IMR-90 (cell line): Measurements from ENCODE around the gene CASK. TPM values are rescaled to one million over a fixed set of nuclear protein-coding genes. Genes with fewer than 3 reads are reported as not detected.

Experiments
- ATAC-seq: fragments of 200-7000 bp; cut with Tn5 transposase; 2 replicates; pipeline ENCODE4 v1.9.1; 2020; ENCODE audit warnings: low read depth, mild to moderate bottlenecking, moderate library complexity
- BruUV-seq: library from RNA; stranded (reverse); fragments of 400-500 nt; replicated peaks from 2 replicates; lab custom pipeline; 2021; lab: Mats Ljungman, UMichigan
- CTCF ChIA-PET: fragments of 300-600 bp; formaldehyde crosslinking; extraction: SDS; loops from one replicate; lab custom pipeline; 2021; ENCODE audit warnings: antibody characterized with exemption; lab: Yijun Ruan, JAX
- POLR2A ChIA-PET: fragments of 300-600 bp; sonication (Branson Sonifier 250); formaldehyde crosslinking; loops from one replicate; lab custom pipeline; 2022; ENCODE audit warnings: antibody characterized with exemption; ENCODE audit not compliant: unreplicated experiment; lab: Charles Lee
- DNase-seq: peaks from one replicate; pipeline ENCODE4 v3.0.0; 2013
- H2AFZ ChIP-seq: replicated peaks from 2 replicates; pipeline ENCODE3; 2013; ENCODE audit warnings: low read length, mild to moderate bottlenecking; ENCODE audit not compliant: poor library complexity
- H2AK5ac ChIP-seq: 2 replicates; pipeline ENCODE4 v1.6.1; 2013; ENCODE audit warnings: low read depth, low read length, inconsistent platforms
- H2AK9ac ChIP-seq: replicated peaks from 2 replicates; pipeline ENCODE3; 2013; ENCODE audit warnings: mild to moderate bottlenecking, low read depth, low read length, moderate library complexity; ENCODE audit not compliant: poor library complexity
- H2BK120ac ChIP-seq: 2 replicates; pipeline ENCODE4 v1.6.1; 2013; ENCODE audit warnings: low read depth, low read length, inconsistent platforms
- H2BK15ac ChIP-seq: 3 replicates; pipeline ENCODE4 v1.6.1; 2013; ENCODE audit warnings: low read depth, low read length, inconsistent platforms
- H2BK20ac ChIP-seq: 2 replicates; pipeline ENCODE4 v1.6.1; 2013; ENCODE audit warnings: low read depth, mild to moderate bottlenecking, inconsistent platforms, low read length, moderate library complexity
- H2BK5ac ChIP-seq: 2 replicates; pipeline ENCODE4 v1.6.1; 2013; ENCODE audit warnings: mild to moderate bottlenecking, low read depth, low read length, inconsistent platforms; ENCODE audit not compliant: poor library complexity, severe bottlenecking
- H3K14ac ChIP-seq: replicated peaks from 2 replicates; pipeline ENCODE4 v1.6.1; 2013; ENCODE audit warnings: low read depth, low read length, inconsistent platforms
- H3K18ac ChIP-seq: 2 replicates; pipeline ENCODE4 v1.6.1; 2013; ENCODE audit warnings: low read depth, low read length, control low read depth
- H3K23ac ChIP-seq: 2 replicates; pipeline ENCODE4 v1.6.1; 2013; ENCODE audit warnings: low read depth, low read length, inconsistent platforms
- H3K27ac ChIP-seq: 2 replicates; pipeline ENCODE4 v1.5.1; 2013; ENCODE audit warnings: mild to moderate bottlenecking, control low read depth, low read length; ENCODE audit not compliant: insufficient read depth
- H3K27me3 ChIP-seq: 2 replicates; pipeline ENCODE4 v1.6.1; 2013; ENCODE audit warnings: low read length; ENCODE audit not compliant: control insufficient read depth, insufficient read depth
- H3K36me3 ChIP-seq: 2 replicates; pipeline ENCODE4 v1.6.1; 2013; ENCODE audit warnings: low read length, mixed read lengths; ENCODE audit not compliant: control insufficient read depth, insufficient read depth
- H3K4ac ChIP-seq: 2 replicates; pipeline ENCODE4 v1.6.1; 2013; ENCODE audit warnings: low read depth, low read length, inconsistent platforms
- H3K4me1 ChIP-seq: 2 replicates; pipeline ENCODE4 v1.6.1; 2013; ENCODE audit warnings: low read length, mixed read lengths; ENCODE audit not compliant: control insufficient read depth, insufficient read depth
- H3K4me2 ChIP-seq: 2 replicates; pipeline ENCODE4 v1.6.1; 2013; ENCODE audit warnings: low read depth, mild to moderate bottlenecking, control low read depth, low read length, moderate library complexity
- H3K4me3 ChIP-seq: 2 replicates; pipeline ENCODE4 v1.5.1; 2013; ENCODE audit warnings: low read depth, mild to moderate bottlenecking, control low read depth, low read length, moderate library complexity; ENCODE audit not compliant: insufficient read depth
- H3K56ac ChIP-seq: 2 replicates; pipeline ENCODE4 v1.6.1; 2013; ENCODE audit warnings: low read length, inconsistent platforms; ENCODE audit not compliant: insufficient read depth; ENCODE audit errors: extremely low read depth
- H3K79me1 ChIP-seq, 2 experiments: 2 replicates each; pipeline ENCODE4 v1.6.1; 2013; ENCODE audit warnings: low read length in 2 of 2, inconsistent platforms in 1 of 2, low read depth in 1 of 2
- H3K9ac ChIP-seq: 2 replicates; pipeline ENCODE4 v1.6.1; 2013; ENCODE audit warnings: low read depth, low read length, control low read depth
- H3K9me1 ChIP-seq: 2 replicates; pipeline ENCODE4 v1.6.1; 2013; ENCODE audit warnings: low read length, inconsistent platforms; ENCODE audit not compliant: insufficient read depth
- H3K9me3 ChIP-seq: 2 replicates; pipeline ENCODE4 v1.6.1; 2013; ENCODE audit warnings: low read length; ENCODE audit not compliant: control insufficient read depth, insufficient read depth
- H4K20me1 ChIP-seq: 2 replicates; pipeline ENCODE4 v1.6.1; 2013; ENCODE audit warnings: low read length, inconsistent platforms; ENCODE audit not compliant: insufficient read depth
- H4K5ac ChIP-seq: 2 replicates; pipeline ENCODE4 v1.6.1; 2013; ENCODE audit warnings: mild to moderate bottlenecking, low read depth, low read length, control low read depth
- H4K8ac ChIP-seq, 2 experiments: 2 replicates each; pipeline ENCODE4 v1.6.1; 2013; ENCODE audit warnings: low read depth in 2 of 2, low read length in 2 of 2, control low read depth in 1 of 2, inconsistent platforms in 1 of 2
- H4K91ac ChIP-seq: 2 replicates; pipeline ENCODE4 v1.6.1; 2013; ENCODE audit warnings: low read depth, low read length, inconsistent platforms; ENCODE audit not compliant: insufficient read depth
- BHLHE40 ChIP-seq: fragments of 150-350 bp; IDR thresholded peaks from 2 replicates; pipeline ENCODE4 v1.6.1; 2016; ENCODE audit warnings: mild to moderate bottlenecking, low read depth, low read length
- CEBPB ChIP-seq: IDR thresholded peaks from 2 replicates; pipeline ENCODE4 v1.6.1; 2012; ENCODE audit warnings: low read depth, low read length, improper control_type of control experiment
- CHD1 ChIP-seq: IDR thresholded peaks from 2 replicates; pipeline ENCODE4 v1.6.1; 2012; ENCODE audit warnings: low read depth, low read length, improper control_type of control experiment
- ELK1 ChIP-seq: fragments of 150-350 bp; IDR thresholded peaks from 2 replicates; pipeline ENCODE4 v1.6.1; 2016; ENCODE audit warnings: low read depth, mild to moderate bottlenecking, low read length, moderate library complexity, borderline replicate concordance
- FOS ChIP-seq: fragments of 150-350 bp; IDR thresholded peaks from 2 replicates; pipeline ENCODE4 v1.6.1; 2016; ENCODE audit warnings: low read depth, low read length
- MAFK ChIP-seq: IDR thresholded peaks from 2 replicates; pipeline ENCODE4 v1.6.1; 2012; ENCODE audit warnings: low read depth, low read length, improper control_type of control experiment
- MAZ ChIP-seq: IDR thresholded peaks from 2 replicates; pipeline ENCODE4 v1.6.1; 2012; ENCODE audit warnings: low read depth, mild to moderate bottlenecking, low read length, improper control_type of control experiment, moderate library complexity, borderline replicate concordance
- MXI1 ChIP-seq: IDR thresholded peaks from 2 replicates; pipeline ENCODE4 v1.6.1; 2012; ENCODE audit warnings: low read depth, mild to moderate bottlenecking, low read length, moderate library complexity, borderline replicate concordance
- NFE2L2 ChIP-seq: fragments of 150-350 bp; IDR thresholded peaks from 2 replicates; pipeline ENCODE4 v1.6.1; 2016; ENCODE audit warnings: low read depth, mild to moderate bottlenecking, low read length
- POLR2A ChIP-seq: IDR thresholded peaks from 2 replicates; pipeline ENCODE4 v1.6.1; 2012; ENCODE audit warnings: mild to moderate bottlenecking, low read depth, low read length
- RAD21 ChIP-seq: IDR thresholded peaks from 2 replicates; pipeline ENCODE4 v1.6.1; 2012; ENCODE audit warnings: low read length, improper control_type of control experiment
- RCOR1 ChIP-seq: IDR thresholded peaks from 2 replicates; pipeline ENCODE4 v1.6.1; 2012; ENCODE audit warnings: mild to moderate bottlenecking, low read length, improper control_type of control experiment; ENCODE audit not compliant: insufficient replicate concordance
- RFX5 ChIP-seq: IDR thresholded peaks from 2 replicates; pipeline ENCODE4 v1.8.0; 2012; ENCODE audit warnings: low read depth, mild to moderate bottlenecking, low read length, moderate library complexity
- SMC3 ChIP-seq: fragments of 150-350 bp; IDR thresholded peaks from 2 replicates; pipeline ENCODE4 v1.6.1; 2016; ENCODE audit warnings: low read depth, mild to moderate bottlenecking, antibody characterized with exemption, low read length, moderate library complexity
- WGBS, 2 experiments: methylation state at CpG; one replicate each; pipeline versions ENCODE4 v1.1.5 to v1.1.7; 2013; ENCODE audit warnings: missing lambda C conversion rate in 2 of 2; ENCODE audit not compliant: insufficient read length in 1 of 2; ENCODE audit errors: extremely low coverage in 2 of 2; 5-methylcytosine and 5-hydroxymethylcytosine counted together
- dilution Hi-C: fragments of 300-500 bp; cut with HindIII; formaldehyde crosslinking; loops from one replicate; pipeline ENCODE4 v1.14.3; 2018; ENCODE audit warnings: low sequenced_read_pairs; ENCODE audit not compliant: unreplicated experiment
- in situ Hi-C: fragments of 300-500 bp; cut with MboI; formaldehyde crosslinking; loops from 3 replicates; pipeline ENCODE4 v1.14.3; 2019; ENCODE audit warnings: low sequenced_read_pairs, inconsistent platforms, mixed read lengths
- intact Hi-C: fragments of 100-400 bp; cut with micrococcal nuclease; formaldehyde crosslinking; loops from 2 replicates; pipeline ENCODE4 v1.10.0; 2022
- polyA plus RNA-seq, 3 experiments: library from polyadenylated mRNA; depleted of rRNA; stranded (reverse); fragments of >200 nt; gene quantifications; 2 replicates each; pipeline ENCODE4 v1.2.3, GENCODE V29; 2012; ENCODE audit warnings: low replicate concordance in 1 of 3
- total RNA-seq: library from RNA; depleted of rRNA; stranded (reverse); fragments of >200 nt; gene quantifications from 2 replicates; pipeline ENCODE4 v1.2.3, GENCODE V29; 2012
- TF ChIP-seq, protein P1 (sequence below): conservative IDR thresholded peaks from 2 replicates; pipeline ENCODE4 v1.5.1; 2012; ENCODE audit warnings: mild to moderate bottlenecking, low read depth, low read length, improper control_type of control experiment
- TF ChIP-seq, protein P2 (sequence below): fragments of 150-350 bp; IDR thresholded peaks from 2 replicates; pipeline ENCODE4 v1.6.1; 2017; ENCODE audit warnings: mild to moderate bottlenecking, antibody characterized with exemption, low read length, low read depth

CASK gene
- total and polyA plus RNA-seq, 2 of the 4 experiments (the other 2 are of a cell fraction) = 9.4 to 17.7 TPM

GRCh38 chrX:41785685-41786084, 137.7 kb downstream of the CASK start:
- ATAC-seq (peak; percentile 70), DNase-seq (peak; percentile 63)
- H4K5ac ChIP-seq = no peak overlapping the region
- no peak overlapping the region for H3K4me3 ChIP-seq
- peaks cover 4% of the 10 kb centered on the region; the same call in 1 of the 2 replicates for H3K9me1 ChIP-seq
- no peak overlapping the region for H2BK15ac ChIP-seq
- in situ Hi-C loops (loop anchor here (10.0 to 25.0 kb wide), 2 partner anchors 952 to 1779 kb away; no protein-coding TSS in a partner anchor), intact Hi-C loops (no loop called here), dilution Hi-C loops (no loop called here)
- no peaks in the 10 kb centered on the region for H3K79me1 ChIP-seq
- H3K56ac ChIP-seq = no peak overlapping the region
- TF ChIP-seq RFX5 = no peak
- TF ChIP-seq MAZ = no peak
- no peak for TF ChIP-seq BHLHE40
- no peak for TF ChIP-seq SMC3
- no peak for TF ChIP-seq MAFK
- no peak for TF ChIP-seq FOS
- TF ChIP-seq RAD21 = no peak
- TF ChIP-seq MXI1 = no peak
- TF ChIP-seq, protein P1, sequence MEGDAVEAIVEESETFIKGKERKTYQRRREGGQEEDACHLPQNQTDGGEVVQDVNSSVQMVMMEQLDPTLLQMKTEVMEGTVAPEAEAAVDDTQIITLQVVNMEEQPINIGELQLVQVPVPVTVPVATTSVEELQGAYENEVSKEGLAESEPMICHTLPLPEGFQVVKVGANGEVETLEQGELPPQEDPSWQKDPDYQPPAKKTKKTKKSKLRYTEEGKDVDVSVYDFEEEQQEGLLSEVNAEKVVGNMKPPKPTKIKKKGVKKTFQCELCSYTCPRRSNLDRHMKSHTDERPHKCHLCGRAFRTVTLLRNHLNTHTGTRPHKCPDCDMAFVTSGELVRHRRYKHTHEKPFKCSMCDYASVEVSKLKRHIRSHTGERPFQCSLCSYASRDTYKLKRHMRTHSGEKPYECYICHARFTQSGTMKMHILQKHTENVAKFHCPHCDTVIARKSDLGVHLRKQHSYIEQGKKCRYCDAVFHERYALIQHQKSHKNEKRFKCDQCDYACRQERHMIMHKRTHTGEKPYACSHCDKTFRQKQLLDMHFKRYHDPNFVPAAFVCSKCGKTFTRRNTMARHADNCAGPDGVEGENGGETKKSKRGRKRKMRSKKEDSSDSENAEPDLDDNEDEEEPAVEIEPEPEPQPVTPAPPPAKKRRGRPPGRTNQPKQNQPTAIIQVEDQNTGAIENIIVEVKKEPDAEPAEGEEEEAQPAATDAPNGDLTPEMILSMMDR = no peak
- TF ChIP-seq ELK1 = no peak
- TF ChIP-seq, protein P2, sequence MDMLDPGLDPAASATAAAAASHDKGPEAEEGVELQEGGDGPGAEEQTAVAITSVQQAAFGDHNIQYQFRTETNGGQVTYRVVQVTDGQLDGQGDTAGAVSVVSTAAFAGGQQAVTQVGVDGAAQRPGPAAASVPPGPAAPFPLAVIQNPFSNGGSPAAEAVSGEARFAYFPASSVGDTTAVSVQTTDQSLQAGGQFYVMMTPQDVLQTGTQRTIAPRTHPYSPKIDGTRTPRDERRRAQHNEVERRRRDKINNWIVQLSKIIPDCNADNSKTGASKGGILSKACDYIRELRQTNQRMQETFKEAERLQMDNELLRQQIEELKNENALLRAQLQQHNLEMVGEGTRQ = no peak
- no peak for TF ChIP-seq NFE2L2
- no peak for TF ChIP-seq CEBPB
- TF ChIP-seq CHD1 = no peak
- no peak for TF ChIP-seq RCOR1
- TF ChIP-seq POLR2A = no peak
- peaks cover 3% of the 10 kb centered on the region for H3K4me1 ChIP-seq
- no peak overlapping the region for H3K27ac ChIP-seq
- H3K9ac ChIP-seq = no peak overlapping the region
- H2BK120ac ChIP-seq = no peak overlapping the region
- ChIA-PET POLR2A (no interaction called here), CTCF (interaction anchor here (0.7 kb wide), 1 partner anchor 357 kb away, joined by 3 read pairs; no protein-coding TSS in a partner anchor)
- no peak overlapping the region for H4K8ac ChIP-seq
- H3K4me2 ChIP-seq = no peak overlapping the region; the same call in 1 of the 2 replicates
- no peak overlapping the region for H3K23ac ChIP-seq
- H3K36me3 ChIP-seq = no peaks in the 10 kb centered on the region
- no peak overlapping the region for H2BK5ac ChIP-seq
- no peak overlapping the region for H2AK9ac ChIP-seq
- no peak overlapping the region for H2AFZ ChIP-seq
- H4K20me1 ChIP-seq = no peaks in the 10 kb centered on the region
- no peak overlapping the region for H2BK20ac ChIP-seq
- H3K4ac ChIP-seq = no peak overlapping the region
- WGBS, 2 experiments = no CpG with 5 or more reads among the region's 2 CpGs
- no peak overlapping the region for H4K91ac ChIP-seq
- no peak overlapping the region for H3K14ac ChIP-seq
- H2AK5ac ChIP-seq = no peak overlapping the region
- H3K9me3 ChIP-seq = no peaks in the 10 kb centered on the region
- BruUV-seq = no TSS peak
- no peaks in the 10 kb centered on the region; the same call in 1 of the 2 replicates for H3K27me3 ChIP-seq
- H3K18ac ChIP-seq = peak overlapping the region; percentile 54; the same call in 1 of the 2 replicates
